SK-N-MC (cell line): ENCODE results near the gene ARHGAP23.
"Not testable (repeated sequence)": the region's sequence is repeated elsewhere in the genome, so short reads cannot be mapped to it uniquely, and the experiment has no call there.

Experiments used
- DNase-seq: peaks from one replicate; pipeline ENCODE4 v3.0.0-alpha.2; 2011; ENCODE audit warnings: low read depth, low spot score
- H3K27ac ChIP-seq: fragments of 200-600 bp; sonication (generic); 2 replicates; pipeline ENCODE4 v1.5.1; 2016; ENCODE audit warnings: mixed run types
- H3K36me3 ChIP-seq: fragments of 200-600 bp; sonication (generic); 2 replicates; pipeline ENCODE4 v1.6.1; 2017; ENCODE audit warnings: antibody characterized with exemption, low read length, mixed read lengths; ENCODE audit not compliant: insufficient read depth
- H3K4me3 ChIP-seq: fragments of 200-600 bp; sonication (generic); 2 replicates; pipeline ENCODE4 v1.5.1; 2016
- H3K9ac ChIP-seq: fragments of 200-600 bp; sonication (generic); 2 replicates; pipeline ENCODE4 v1.8.0; 2017; ENCODE audit warnings: mixed run types, mixed read lengths; ENCODE audit not compliant: insufficient read length
- H3K9me3 ChIP-seq: fragments of 200-600 bp; sonication (generic); 2 replicates; pipeline ENCODE4 v1.6.1; 2017; ENCODE audit warnings: low read depth, mild to moderate bottlenecking, antibody characterized with exemption, low read length, moderate library complexity, mixed read lengths
- EZH2 ChIP-seq: fragments of 200-600 bp; sonication (generic); IDR thresholded peaks from one replicate; pipeline ENCODE4 v1.6.1; 2017; ENCODE audit warnings: antibody characterized with exemption
- FOXP2 ChIP-seq: optimal IDR thresholded peaks from 2 replicates; pipeline ENCODE3; 2011; ENCODE audit warnings: mild to moderate bottlenecking, moderate library complexity; ENCODE audit not compliant: insufficient read depth; ENCODE audit errors: extremely low read length, control extremely low read depth
- POLR2AphosphoS5 ChIP-seq: IDR thresholded peaks from 2 replicates; pipeline ENCODE4 v1.6.1; 2012; ENCODE audit warnings: mild to moderate bottlenecking, low read depth, low read length, borderline replicate concordance

The ARHGAP23 gene

GRCh38 chr17:38466346-38467315, 38.4 kb downstream of the ARHGAP23 start:
- peaks cover 38% of the 10 kb centered on the region; the same call in 1 of the 2 replicates for H3K36me3 ChIP-seq
- no peak for TF ChIP-seq FOXP2
- TF ChIP-seq POLR2AphosphoS5 = no peak
- no peak for TF ChIP-seq EZH2
- no peak for DNase-seq
- H3K9me3 ChIP-seq = no peaks in the 10 kb centered on the region
- no peak overlapping the region for H3K9ac ChIP-seq
- no peak overlapping the region for H3K4me3 ChIP-seq
- no peak overlapping the region for H3K27ac ChIP-seq

GRCh38 chr17:38467491-38467890, 39.2 kb downstream of the ARHGAP23 start:
- Histone ChIP-seq H3K9ac (no peak overlapping the region), H3K27ac (no peak overlapping the region), H3K9me3 (no peaks in the 10 kb centered on the region), H3K36me3 (peaks cover 37% of the 10 kb centered on the region; the same call in 1 of the 2 replicates), H3K4me3 (no peak overlapping the region)
- no peak for TF ChIP-seq EZH2
- no peak for TF ChIP-seq POLR2AphosphoS5
- no peak for TF ChIP-seq FOXP2
- no peak for DNase-seq

GRCh38 chr17:38469875-38470274, 41.6 kb downstream of the ARHGAP23 start:
- no peaks in the 10 kb centered on the region for H3K9me3 ChIP-seq
- no peak overlapping the region for H3K9ac ChIP-seq
- H3K36me3 ChIP-seq = peaks cover 29% of the 10 kb centered on the region; the same call in 1 of the 2 replicates
- no peak overlapping the region for H3K4me3 ChIP-seq
- H3K27ac ChIP-seq = no peak overlapping the region
- DNase-seq = no peak
- TF ChIP-seq POLR2AphosphoS5 (no peak), FOXP2 (no peak)

DNA sequence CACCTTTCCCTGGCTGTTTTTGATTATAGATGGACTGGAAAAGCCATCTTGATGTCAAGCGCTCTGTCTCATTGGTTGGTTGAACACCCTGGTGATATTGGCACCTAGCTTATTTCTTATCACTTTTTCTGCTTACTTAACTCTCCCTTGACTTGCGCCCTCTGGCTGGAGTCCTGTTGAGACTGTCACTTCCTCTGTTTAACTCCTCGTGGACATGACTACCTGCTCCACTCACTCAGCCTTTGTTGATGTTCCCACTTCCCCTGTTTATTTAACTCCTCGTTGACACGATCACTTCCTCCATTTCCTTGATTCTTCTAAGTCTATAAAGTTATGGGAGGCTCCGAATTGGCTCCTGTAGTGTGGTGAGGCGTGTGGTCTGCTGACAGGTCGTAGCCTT, 43.0 kb downstream of the ARHGAP23 start:
- peaks cover 26% of the 10 kb centered on the region; the same call in 1 of the 2 replicates for H3K36me3 ChIP-seq
- H3K9ac ChIP-seq, H3K9me3 ChIP-seq, DNase-seq, H3K27ac ChIP-seq, H3K4me3 ChIP-seq: not testable (repeated sequence)

DNA sequence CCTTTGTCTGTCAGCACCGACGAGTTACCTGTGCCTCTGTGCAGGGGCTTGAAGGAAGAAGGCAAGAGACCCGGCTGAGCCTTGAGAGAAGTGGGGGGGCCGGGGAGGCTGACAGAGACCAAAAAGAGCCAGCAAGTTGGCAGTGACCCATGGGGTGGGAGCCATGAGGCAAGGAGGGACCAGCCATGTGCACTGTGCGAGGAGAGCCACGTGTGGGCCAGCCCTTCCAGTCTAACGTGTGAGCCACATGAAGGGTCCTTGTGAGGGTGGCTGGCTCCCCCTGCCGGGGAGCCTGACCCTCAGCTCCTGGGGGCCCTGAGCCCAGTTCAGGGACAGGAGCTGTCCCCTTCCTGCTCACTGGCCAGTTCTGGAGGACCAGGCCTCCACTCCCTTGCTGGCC, 46.4 kb downstream of the ARHGAP23 start:
- H3K9me3 ChIP-seq, H3K4me3 ChIP-seq, H3K9ac ChIP-seq, DNase-seq, H3K36me3 ChIP-seq, H3K27ac ChIP-seq: not testable (repeated sequence)

GRCh38 chr17:38476549-38476948, 48.3 kb downstream of the ARHGAP23 start:
- Histone ChIP-seq H3K36me3 (peaks cover under 1% of the 10 kb centered on the region; the same call in 1 of the 2 replicates), H3K27ac (no peak overlapping the region), H3K9me3 (no peaks in the 10 kb centered on the region), H3K9ac (no peak overlapping the region), H3K4me3 (no peak overlapping the region)
- TF ChIP-seq POLR2AphosphoS5 = no peak
- TF ChIP-seq EZH2 = no peak
- TF ChIP-seq FOXP2 = no peak
- DNase-seq = no peak

DNA sequence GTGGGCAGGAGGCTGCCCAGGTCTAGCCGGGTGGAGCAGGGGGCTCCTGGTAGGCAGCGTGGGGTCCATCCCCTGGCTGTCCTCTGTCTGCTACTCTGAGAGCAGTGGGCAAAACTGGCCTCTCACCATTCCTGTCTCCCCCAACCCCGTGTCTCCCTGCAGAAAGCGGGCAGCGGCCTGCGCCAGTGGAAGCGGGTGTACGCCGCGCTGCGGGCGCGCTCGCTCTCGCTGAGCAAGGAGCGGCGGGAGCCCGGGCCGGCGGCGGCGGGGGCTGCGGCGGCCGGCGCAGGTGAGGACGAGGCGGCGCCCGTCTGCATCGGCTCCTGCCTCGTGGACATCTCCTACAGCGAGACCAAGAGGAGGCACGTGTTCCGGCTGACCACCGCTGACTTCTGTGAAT, 49.2 kb downstream of the ARHGAP23 start:
- not testable (repeated sequence) for H3K36me3 ChIP-seq, H3K27ac ChIP-seq, H3K9me3 ChIP-seq, DNase-seq, H3K9ac ChIP-seq, H3K4me3 ChIP-seq

GRCh38 chr17:38477951-38478350, 49.7 kb downstream of the ARHGAP23 start:
- not testable (repeated sequence) for H3K4me3 ChIP-seq, H3K9me3 ChIP-seq, H3K36me3 ChIP-seq, DNase-seq, H3K27ac ChIP-seq, H3K9ac ChIP-seq

- H3K9ac ChIP-seq, H3K36me3 ChIP-seq, H3K4me3 ChIP-seq, H3K27ac ChIP-seq, DNase-seq, H3K9me3 ChIP-seq: not testable (repeated sequence)
These were observed 50.4 kb downstream of the ARHGAP23 start for GRCh38 chr17:38478667-38479066.

GRCh38 chr17:38482039-38482699, 53.9 kb downstream of the ARHGAP23 start:
- H3K9ac ChIP-seq, H3K27ac ChIP-seq, H3K9me3 ChIP-seq, H3K4me3 ChIP-seq, H3K36me3 ChIP-seq, DNase-seq: not testable (repeated sequence)

- H3K4me3 ChIP-seq, H3K9me3 ChIP-seq, DNase-seq, H3K36me3 ChIP-seq, H3K27ac ChIP-seq, H3K9ac ChIP-seq: not testable (repeated sequence)
These were observed 54.4 kb downstream of the ARHGAP23 start for GRCh38 chr17:38482700-38483043.

- not testable (repeated sequence) for H3K9me3 ChIP-seq, DNase-seq, H3K27ac ChIP-seq, H3K36me3 ChIP-seq, H3K9ac ChIP-seq, H3K4me3 ChIP-seq
These were observed 56.2 kb downstream of the ARHGAP23 start for GRCh38 chr17:38484242-38485145.
